SK-N-MC (cell line): ENCODE measurements around the gene HDAC4.

Source experiments
- EZH2 ChIP-seq: fragments of 200-600 bp; sonication (generic); IDR thresholded peaks from one replicate; pipeline ENCODE4 v1.6.1; 2017; ENCODE audit warnings: antibody characterized with exemption
- POLR2AphosphoS5 ChIP-seq: IDR thresholded peaks from 2 replicates; pipeline ENCODE4 v1.6.1; 2012; ENCODE audit warnings: mild to moderate bottlenecking, low read depth, low read length, borderline replicate concordance

DNA sequence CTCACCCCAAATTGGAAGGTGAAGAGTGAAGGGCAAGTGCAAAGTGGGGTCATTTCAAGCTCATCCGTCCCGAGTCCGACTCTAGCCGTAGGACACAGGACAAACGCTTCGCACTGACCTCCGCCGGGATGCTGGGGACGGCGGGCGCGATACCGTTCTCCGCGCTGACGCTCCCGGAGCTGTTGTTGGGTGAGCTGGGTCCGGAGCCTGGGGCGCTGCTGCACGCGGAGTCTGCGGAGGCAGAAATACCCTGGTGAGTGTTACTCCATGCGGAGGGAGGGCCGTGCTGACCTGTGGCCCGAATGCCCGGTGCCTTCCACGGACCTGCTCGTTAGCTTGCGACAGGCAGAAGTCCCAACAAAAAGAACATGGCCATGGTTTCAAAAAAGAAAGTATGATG, 261.3 kb downstream of the HDAC4 start:
- TF ChIP-seq EZH2 = no peak
- TF ChIP-seq POLR2AphosphoS5 = no peak
